ENCODE data around the gene RAB40C. TPM values are rescaled to one million over a fixed set of nuclear protein-coding genes. Genes with fewer than 3 reads are reported as not detected.

RAB40C gene
- total and polyA plus RNA-seq, 5 experiments from 2014 or later: 5.8 to 19.9 (median 14.6) TPM

GRCh38 chr16:588889-589657, 793 bp upstream of the RAB40C start:
- ATAC-seq (peak; percentile 70 to 75), DNase-seq (peak; percentile 96 to 100 (median 98))
- H3K27ac Mint-ChIP-seq: peak overlapping the region; percentile 98 to 100 (median 98)
- no peaks in the 10 kb centered on the region for H3K36me3 Mint-ChIP-seq
- H3K4me1 Mint-ChIP-seq: peaks cover 22 to 43% (median 41%) of the 10 kb centered on the region in 4 donors
- POLR2A ChIA-PET: interaction anchor here (0.7 to 1.9 kb wide), 10 partner anchors 10 to 1944 kb away, joined by 3 to 12 read pairs (median 4); partner anchors contain the start of genes METTL26 and WDR90
- peak overlapping the region; percentile 95 to 100 (median 99) for H3K4me3 Mint-ChIP-seq
- no peaks in the 10 kb centered on the region for H3K9me3 Mint-ChIP-seq
- no peaks in the 10 kb centered on the region for H3K27me3 Mint-ChIP-seq

- H3K9me3 Mint-ChIP-seq: no peaks in the 10 kb centered on the region
- H3K4me3 Mint-ChIP-seq: peak overlapping the region; percentile 73 to 98 (median 92)
- H3K4me1 Mint-ChIP-seq: peaks cover 24 to 46% (median 45%) of the 10 kb centered on the region in 4 donors
- H3K27ac Mint-ChIP-seq: peak overlapping the region; percentile 74 to 97 (median 88)
- POLR2A ChIA-PET: interaction anchor here (0.6 to 1.2 kb wide), 4 partner anchors 41 to 100 kb away, joined by 3 to 5 read pairs (median 4); partner anchors contain the start of gene METTL26
- peaks cover 0 to 2% (median 0%) of the 10 kb centered on the region in 3 donors for H3K36me3 Mint-ChIP-seq
- ATAC-seq (peak in 1 of 2 donors; percentile 0), DNase-seq (peak in 1 of 10 donors; percentile 31)
- no peaks in the 10 kb centered on the region for H3K27me3 Mint-ChIP-seq
These were observed 435 bp downstream of the RAB40C start for GRCh38 chr16:590188-590814.

GRCh38 chr16:590815-591200, 942 bp downstream of the RAB40C start:
- DNase-seq (no peak), ATAC-seq (no peak)
- no peaks in the 10 kb centered on the region for H3K9me3 Mint-ChIP-seq
- POLR2A ChIA-PET: interaction anchor here (0.6 to 1.2 kb wide), 4 partner anchors 40 to 99 kb away, joined by 3 to 5 read pairs (median 4); partner anchors contain the start of gene METTL26
- peaks cover 22 to 46% (median 44%) of the 10 kb centered on the region in 4 donors for H3K4me1 Mint-ChIP-seq
- H3K4me3 Mint-ChIP-seq: peak overlapping the region; percentile 73 to 98 (median 92)
- no peaks in the 10 kb centered on the region for H3K27me3 Mint-ChIP-seq
- H3K27ac Mint-ChIP-seq: peak overlapping the region; percentile 74 to 97 (median 88)
- peaks cover 0 to 3% (median 0%) of the 10 kb centered on the region in 3 donors for H3K36me3 Mint-ChIP-seq

- H3K9me3 Mint-ChIP-seq: no peaks in the 10 kb centered on the region
- DNase-seq: no peak
- POLR2A ChIA-PET: no interaction called here
- H3K36me3 Mint-ChIP-seq: peaks cover 0 to 5% (median 0%) of the 10 kb centered on the region in 3 donors
- peak overlapping the region; percentile 73 to 98 (median 92) for H3K4me3 Mint-ChIP-seq
- peaks cover 22 to 51% (median 47%) of the 10 kb centered on the region in 4 donors for H3K4me1 Mint-ChIP-seq
- ATAC-seq: no peak
- no peaks in the 10 kb centered on the region for H3K27me3 Mint-ChIP-seq
- H3K27ac Mint-ChIP-seq: peak overlapping the region; percentile 74 to 97 (median 88)
These were observed 1.4 kb downstream of the RAB40C start for GRCh38 chr16:591231-591630.

GRCh38 chr16:591892-592517, 2.1 kb downstream of the RAB40C start:
- Mint-ChIP-seq H3K27me3 (no peaks in the 10 kb centered on the region), H3K27ac (peak overlapping the region in 4 of 10 donors; percentile 27 to 78 (median 54)), H3K4me3 (peak overlapping the region in 9 of 10 donors; percentile 37 to 98 (median 90)), H3K36me3 (peaks cover 0 to 9% (median 0%) of the 10 kb centered on the region in 3 donors), H3K9me3 (no peaks in the 10 kb centered on the region), H3K4me1 (peaks cover 22 to 58% (median 50%) of the 10 kb centered on the region in 4 donors)
- POLR2A ChIA-PET: interaction anchor here (2.6 kb wide), 1 partner anchor 44 kb away, joined by 7 read pairs; the partner anchor contains the start of gene METTL26
- DNase-seq (peak in 1 of 10 donors; percentile 50), ATAC-seq (no peak)

GRCh38 chr16:592518-593306, 2.8 kb downstream of the RAB40C start:
- Mint-ChIP-seq H3K9me3 (no peaks in the 10 kb centered on the region), H3K4me1 (peaks cover 21 to 59% (median 47%) of the 10 kb centered on the region in 4 donors), H3K4me3 (no peak overlapping the region), H3K36me3 (peaks cover 0 to 9% (median 0%) of the 10 kb centered on the region in 3 donors), H3K27ac (peak overlapping the region in 2 of 10 donors; percentile 20 to 78), H3K27me3 (no peaks in the 10 kb centered on the region)
- POLR2A ChIA-PET: interaction anchor here (0.6 to 2.6 kb wide), 2 partner anchors 44 to 104 kb away, joined by 4 to 7 read pairs; partner anchors contain the start of gene METTL26
- ATAC-seq (no peak), DNase-seq (no peak)

- H3K4me1 Mint-ChIP-seq: peaks cover 21 to 57% (median 41%) of the 10 kb centered on the region in 4 donors
- POLR2A ChIA-PET: interaction anchor here (2.6 kb wide), 1 partner anchor 43 kb away, joined by 7 read pairs; the partner anchor contains the start of gene METTL26
- H3K4me3 Mint-ChIP-seq: peak overlapping the region in 6 of 10 donors; percentile 18 to 68 (median 30)
- DNase-seq (no peak), ATAC-seq (no peak)
- H3K27me3 Mint-ChIP-seq: no peaks in the 10 kb centered on the region
- peak overlapping the region in 3 of 10 donors; percentile 21 to 63 (median 55) for H3K27ac Mint-ChIP-seq
- H3K9me3 Mint-ChIP-seq: no peaks in the 10 kb centered on the region
- peaks cover 0 to 9% (median 0%) of the 10 kb centered on the region in 3 donors for H3K36me3 Mint-ChIP-seq
These were observed 3.5 kb downstream of the RAB40C start for GRCh38 chr16:593406-593805.

GRCh38 chr16:593807-594206, 3.9 kb downstream of the RAB40C start:
- no peak for ATAC-seq
- H3K4me1 Mint-ChIP-seq: peaks cover 17 to 53% (median 38%) of the 10 kb centered on the region in 4 donors
- H3K36me3 Mint-ChIP-seq: peaks cover 0 to 9% (median 0%) of the 10 kb centered on the region in 3 donors
- peak in 1 of 10 donors; percentile 50 for DNase-seq
- POLR2A ChIA-PET: interaction anchor here (2.6 kb wide), 1 partner anchor 43 kb away, joined by 7 read pairs; the partner anchor contains the start of gene METTL26
- no peaks in the 10 kb centered on the region for H3K27me3 Mint-ChIP-seq
- H3K9me3 Mint-ChIP-seq: no peaks in the 10 kb centered on the region
- peak overlapping the region in 2 of 10 donors; percentile 55 to 63 for H3K27ac Mint-ChIP-seq
- H3K4me3 Mint-ChIP-seq: peak overlapping the region in 6 of 10 donors; percentile 18 to 68 (median 30)

- no peak for DNase-seq
- Mint-ChIP-seq H3K36me3 (peaks cover 0 to 9% (median 0%) of the 10 kb centered on the region in 3 donors), H3K27me3 (no peaks in the 10 kb centered on the region), H3K27ac (no peak overlapping the region), H3K4me3 (no peak overlapping the region), H3K9me3 (no peaks in the 10 kb centered on the region), H3K4me1 (peaks cover 17 to 53% (median 38%) of the 10 kb centered on the region in 4 donors)
- POLR2A ChIA-PET: interaction anchor here (1.0 kb wide), 1 partner anchor 11 kb away, joined by 6 read pairs; no protein-coding TSS in a partner anchor
- no peak for ATAC-seq
These were observed 5.2 kb downstream of the RAB40C start for GRCh38 chr16:595094-595528.

GRCh38 chr16:595942-596735, 6.3 kb downstream of the RAB40C start:
- POLR2A ChIA-PET: interaction anchor here (0.7 to 1.0 kb wide), 2 partner anchors 8 to 12 kb away, joined by 5 to 6 read pairs; no protein-coding TSS in a partner anchor
- H3K27me3 Mint-ChIP-seq: no peaks in the 10 kb centered on the region
- peaks cover 12 to 45% (median 34%) of the 10 kb centered on the region in 4 donors for H3K4me1 Mint-ChIP-seq
- no peak for DNase-seq
- no peaks in the 10 kb centered on the region for H3K9me3 Mint-ChIP-seq
- no peak for ATAC-seq
- peak overlapping the region in 2 of 10 donors; percentile 34 to 75 for H3K27ac Mint-ChIP-seq
- peaks cover 0 to 12% (median 0%) of the 10 kb centered on the region in 3 donors for H3K36me3 Mint-ChIP-seq
- no peak overlapping the region for H3K4me3 Mint-ChIP-seq
